Fibroblast of mammary gland (primary cell): Measurements from ENCODE around the gene KRTAP1-5.
"Not testable (repeated sequence)": the region's sequence is repeated elsewhere in the genome, so short reads cannot be mapped to it uniquely, and the experiment has no call there.

Source experiments
- DNase-seq: peaks from one replicate; pipeline ENCODE4 v3.0.0-alpha.2; 2010; ENCODE audit warnings: low read depth
- H3K4me3 ChIP-seq: 2 replicates; pipeline ENCODE4 v1.5.1; 2011; ENCODE audit warnings: low read depth, mild to moderate bottlenecking, low read length, moderate library complexity; ENCODE audit not compliant: control insufficient read depth
- CTCF ChIP-seq: conservative IDR thresholded peaks from 2 replicates; pipeline ENCODE4 v1.5.1; 2011; ENCODE audit warnings: low read depth, low read length, inconsistent platforms; ENCODE audit not compliant: control insufficient read depth, insufficient read depth

Gene KRTAP1-5

GRCh38 chr17:41065829-41066624 lies 39.0 kb upstream of the KRTAP1-5 start, which contains the start of gene KRTAP2-4:
Gene KRTAP2-4 (minus strand): TSS chr17:41065879. CDS start chr17:41065845, 34 bp downstream.
- H3K4me3 ChIP-seq, result no peak within 1 kb of the TSS
- peak; percentile 91 for DNase-seq
- no peak for TF ChIP-seq CTCF

DNA sequence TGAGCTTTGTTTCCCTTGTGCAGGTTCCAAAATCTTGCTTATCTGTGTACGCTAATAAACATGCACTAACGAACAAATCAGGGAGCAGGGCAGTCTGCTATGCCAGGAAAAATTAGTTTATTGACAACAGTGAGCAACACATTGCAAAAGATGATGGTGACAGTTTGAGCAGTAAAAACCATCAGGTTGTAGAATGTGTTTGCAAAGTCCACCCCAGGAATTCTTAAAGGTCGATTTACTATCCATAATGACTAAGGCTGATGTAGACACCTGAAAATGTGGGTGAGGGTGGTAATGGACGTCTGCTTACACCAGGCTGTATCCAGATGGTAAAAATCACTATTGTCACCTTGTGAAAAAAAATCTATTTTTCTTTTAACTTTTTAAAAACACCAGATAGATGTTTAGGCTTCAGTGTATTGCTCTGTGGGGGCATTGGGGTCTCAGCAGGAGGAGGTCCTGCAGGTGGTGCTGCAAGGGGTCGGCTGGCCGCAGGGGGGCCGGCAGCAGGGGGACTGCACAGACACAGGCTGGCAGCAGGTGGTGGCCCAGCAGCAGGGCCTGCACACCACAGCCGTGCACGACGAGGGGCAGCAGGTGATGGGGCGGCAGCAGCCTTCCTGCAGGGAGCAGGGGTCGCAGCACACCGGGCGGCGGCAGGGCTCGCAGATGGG lies 38.1 kb upstream of the KRTAP1-5 start:
- not testable (repeated sequence) for DNase-seq, H3K4me3 ChIP-seq

GRCh38 chr17:41064301-41064700 lies 37.3 kb upstream of the KRTAP1-5 start:
- TF ChIP-seq CTCF, result no peak
- no peak overlapping the region for H3K4me3 ChIP-seq
- no peak for DNase-seq

DNA sequence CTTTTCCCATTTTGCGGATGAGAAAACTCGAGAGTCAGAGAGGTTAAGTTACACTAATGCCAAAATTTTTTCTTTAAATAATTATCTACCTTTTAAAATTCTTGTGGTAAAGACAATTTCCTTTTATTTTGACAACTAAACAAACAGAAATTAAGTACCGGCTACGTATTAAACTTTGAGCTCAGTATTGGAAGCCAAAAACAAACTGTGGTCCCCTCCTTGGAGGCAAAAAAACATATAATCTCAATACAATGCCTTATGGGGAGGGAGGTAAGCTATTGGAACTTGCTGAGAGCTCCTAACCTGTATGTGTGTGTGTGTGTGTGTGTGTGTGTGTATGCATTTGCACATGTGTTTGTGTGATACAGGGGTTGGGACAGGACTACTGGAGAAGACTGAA lies 36.4 kb upstream of the KRTAP1-5 start:
- no peak overlapping the region for H3K4me3 ChIP-seq
- no peak for TF ChIP-seq CTCF
- DNase-seq, result no peak

DNA sequence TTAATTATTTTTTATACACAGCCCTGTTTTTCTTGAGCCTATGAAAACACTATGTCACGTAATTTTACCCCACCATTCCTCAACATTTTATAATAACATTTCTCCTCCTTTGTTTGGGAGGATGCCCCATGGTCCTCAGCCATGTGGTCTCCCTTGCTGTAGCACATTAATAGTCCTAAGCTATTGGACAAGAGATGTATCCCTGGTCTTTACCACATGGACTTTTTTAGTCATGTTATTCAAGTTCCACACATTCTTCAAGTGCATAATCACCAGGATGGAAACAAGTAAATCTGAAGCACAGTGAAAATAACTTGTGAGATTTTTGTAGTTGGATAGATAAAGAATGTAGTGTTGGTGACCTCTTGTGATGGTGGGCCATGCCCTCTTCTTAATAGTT lies 35.0 kb upstream of the KRTAP1-5 start:
- TF ChIP-seq CTCF, result no peak
- peak; percentile 89 for DNase-seq

GRCh38 chr17:41060052-41060604 lies 33.1 kb upstream of the KRTAP1-5 start, which contains the start of gene KRTAP2-3:
Gene KRTAP2-3 (minus strand): TSS chr17:41060114. CDS start chr17:41060050, 64 bp downstream.
- H3K4me3 ChIP-seq, result no peak within 1 kb of the TSS
- no peak for TF ChIP-seq CTCF
- DNase-seq, result peak; percentile 92

More for the DNA sequence above, 35.0 kb upstream of the KRTAP1-5 start:
- H3K4me3 ChIP-seq, result no peak overlapping the region

DNA sequence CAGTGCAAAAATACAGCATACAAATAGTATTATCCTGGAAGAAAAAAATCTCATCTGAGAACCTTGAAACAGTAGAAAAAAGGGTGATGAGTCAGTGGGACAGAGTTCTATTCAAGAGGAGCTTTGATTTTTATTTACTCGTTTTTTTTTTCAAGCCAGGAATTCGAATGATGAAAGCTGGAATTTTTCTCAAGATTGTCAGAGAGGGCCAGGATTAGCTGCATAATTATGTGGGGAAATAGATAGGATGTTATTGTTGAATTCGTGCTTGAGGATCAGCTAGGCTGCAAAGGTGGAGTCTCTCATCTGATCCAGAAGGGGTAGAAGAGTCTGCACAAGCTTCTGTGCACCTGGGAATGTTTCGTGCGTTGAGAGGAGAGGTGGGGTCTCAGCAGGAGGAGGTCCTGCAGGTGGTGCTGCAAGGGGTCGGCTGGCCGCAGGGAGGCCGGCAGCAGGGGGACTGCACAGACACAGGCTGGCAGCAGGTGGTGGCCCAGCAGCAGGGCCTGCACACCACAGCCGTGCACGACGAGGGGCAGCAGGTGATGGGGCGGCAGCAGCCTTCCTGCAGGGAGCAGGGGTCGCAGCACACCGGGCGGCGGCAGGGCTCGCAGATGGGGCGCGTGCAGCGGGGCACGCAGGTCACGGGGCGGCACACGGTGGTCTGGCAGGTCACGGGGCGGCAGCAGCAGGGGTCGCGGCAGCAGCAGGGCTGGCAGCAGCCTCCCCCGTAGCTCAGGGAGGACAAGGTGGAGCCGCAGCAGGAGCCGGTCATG lies 32.5 kb upstream of the KRTAP1-5 start:
- not testable (repeated sequence) for H3K4me3 ChIP-seq
- DNase-seq, result peak; percentile 86
